ENCODE results near the gene CDCP1.

DNA sequence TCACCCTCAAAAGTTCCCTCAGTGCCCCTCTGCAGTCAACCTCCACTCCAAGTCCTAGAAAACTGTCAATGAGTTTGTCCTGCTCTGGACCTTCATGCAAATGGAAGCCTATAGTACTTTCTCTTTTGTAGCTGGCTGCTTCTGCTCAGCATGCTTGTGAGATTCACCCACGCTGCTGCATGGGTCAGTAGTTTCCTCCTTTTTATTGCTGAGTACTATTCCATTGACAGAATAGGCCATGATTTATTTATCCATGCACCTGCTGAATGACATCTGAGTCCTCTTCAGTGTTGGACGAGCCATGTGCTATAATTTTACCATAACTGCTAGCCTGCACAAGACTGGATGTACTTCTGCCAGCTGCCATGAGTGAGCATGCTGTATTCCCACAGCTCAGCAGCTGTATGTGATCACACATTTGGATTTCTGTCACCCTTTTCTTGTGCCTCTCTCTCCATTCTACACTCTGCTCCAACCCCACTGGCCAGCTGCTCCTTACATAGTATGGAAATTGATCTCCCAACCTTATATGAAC, 26.3 kb downstream of the CDCP1 start:
- TF ChIP-seq, protein P1, sequence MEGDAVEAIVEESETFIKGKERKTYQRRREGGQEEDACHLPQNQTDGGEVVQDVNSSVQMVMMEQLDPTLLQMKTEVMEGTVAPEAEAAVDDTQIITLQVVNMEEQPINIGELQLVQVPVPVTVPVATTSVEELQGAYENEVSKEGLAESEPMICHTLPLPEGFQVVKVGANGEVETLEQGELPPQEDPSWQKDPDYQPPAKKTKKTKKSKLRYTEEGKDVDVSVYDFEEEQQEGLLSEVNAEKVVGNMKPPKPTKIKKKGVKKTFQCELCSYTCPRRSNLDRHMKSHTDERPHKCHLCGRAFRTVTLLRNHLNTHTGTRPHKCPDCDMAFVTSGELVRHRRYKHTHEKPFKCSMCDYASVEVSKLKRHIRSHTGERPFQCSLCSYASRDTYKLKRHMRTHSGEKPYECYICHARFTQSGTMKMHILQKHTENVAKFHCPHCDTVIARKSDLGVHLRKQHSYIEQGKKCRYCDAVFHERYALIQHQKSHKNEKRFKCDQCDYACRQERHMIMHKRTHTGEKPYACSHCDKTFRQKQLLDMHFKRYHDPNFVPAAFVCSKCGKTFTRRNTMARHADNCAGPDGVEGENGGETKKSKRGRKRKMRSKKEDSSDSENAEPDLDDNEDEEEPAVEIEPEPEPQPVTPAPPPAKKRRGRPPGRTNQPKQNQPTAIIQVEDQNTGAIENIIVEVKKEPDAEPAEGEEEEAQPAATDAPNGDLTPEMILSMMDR (IDR thresholded peaks at IDR 0.05; ENCODE audit: insufficient read depth, low read length), result no peak
- no peak for TF ChIP-seq POLR2AphosphoS5 (IDR thresholded peaks at IDR 0.05; ENCODE audit: low read depth)
- TF ChIP-seq GABPA (IDR thresholded peaks at IDR 0.05; ENCODE audit: low read depth), result no peak
- TF ChIP-seq SPI1 (IDR thresholded peaks at IDR 0.05; ENCODE audit: borderline replicate concordance, low read depth), result no peak
- TF ChIP-seq, protein P2, sequence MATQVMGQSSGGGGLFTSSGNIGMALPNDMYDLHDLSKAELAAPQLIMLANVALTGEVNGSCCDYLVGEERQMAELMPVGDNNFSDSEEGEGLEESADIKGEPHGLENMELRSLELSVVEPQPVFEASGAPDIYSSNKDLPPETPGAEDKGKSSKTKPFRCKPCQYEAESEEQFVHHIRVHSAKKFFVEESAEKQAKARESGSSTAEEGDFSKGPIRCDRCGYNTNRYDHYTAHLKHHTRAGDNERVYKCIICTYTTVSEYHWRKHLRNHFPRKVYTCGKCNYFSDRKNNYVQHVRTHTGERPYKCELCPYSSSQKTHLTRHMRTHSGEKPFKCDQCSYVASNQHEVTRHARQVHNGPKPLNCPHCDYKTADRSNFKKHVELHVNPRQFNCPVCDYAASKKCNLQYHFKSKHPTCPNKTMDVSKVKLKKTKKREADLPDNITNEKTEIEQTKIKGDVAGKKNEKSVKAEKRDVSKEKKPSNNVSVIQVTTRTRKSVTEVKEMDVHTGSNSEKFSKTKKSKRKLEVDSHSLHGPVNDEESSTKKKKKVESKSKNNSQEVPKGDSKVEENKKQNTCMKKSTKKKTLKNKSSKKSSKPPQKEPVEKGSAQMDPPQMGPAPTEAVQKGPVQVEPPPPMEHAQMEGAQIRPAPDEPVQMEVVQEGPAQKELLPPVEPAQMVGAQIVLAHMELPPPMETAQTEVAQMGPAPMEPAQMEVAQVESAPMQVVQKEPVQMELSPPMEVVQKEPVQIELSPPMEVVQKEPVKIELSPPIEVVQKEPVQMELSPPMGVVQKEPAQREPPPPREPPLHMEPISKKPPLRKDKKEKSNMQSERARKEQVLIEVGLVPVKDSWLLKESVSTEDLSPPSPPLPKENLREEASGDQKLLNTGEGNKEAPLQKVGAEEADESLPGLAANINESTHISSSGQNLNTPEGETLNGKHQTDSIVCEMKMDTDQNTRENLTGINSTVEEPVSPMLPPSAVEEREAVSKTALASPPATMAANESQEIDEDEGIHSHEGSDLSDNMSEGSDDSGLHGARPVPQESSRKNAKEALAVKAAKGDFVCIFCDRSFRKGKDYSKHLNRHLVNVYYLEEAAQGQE (IDR thresholded peaks at IDR 0.05; ENCODE audit: insufficient replicate concordance, low read depth), result no peak
